GM12873 (cell line): ENCODE results near the gene HUNK.

Experiments
- CTCF ChIP-seq: IDR thresholded peaks from 2 replicates; pipeline ENCODE4 v1.5.1; 2012; ENCODE audit warnings: low read depth, mild to moderate bottlenecking, moderate library complexity, low read length, control low read depth; ENCODE audit not compliant: insufficient read depth; ENCODE audit errors: missing control alignments

HUNK gene

GRCh38 chr21:31844206-31844605 is 28.6 kb upstream of the HUNK start:
- no peak for TF ChIP-seq CTCF

GRCh38 chr21:31845151-31845729 is 27.6 kb upstream of the HUNK start:
- no peak for TF ChIP-seq CTCF

- TF ChIP-seq CTCF: no peak
Measured at GRCh38 chr21:31846690-31847089, 26.1 kb upstream of the HUNK start.

- no peak for TF ChIP-seq CTCF
Measured at GRCh38 chr21:31847761-31848160, 25.1 kb upstream of the HUNK start.

GRCh38 chr21:31848326-31848985 is 24.4 kb upstream of the HUNK start:
- no peak for TF ChIP-seq CTCF

GRCh38 chr21:31850886-31851285 is 21.9 kb upstream of the HUNK start:
- no peak for TF ChIP-seq CTCF

GRCh38 chr21:31855180-31855579 is 17.6 kb upstream of the HUNK start:
- no peak for TF ChIP-seq CTCF
